Measurements from ENCODE around the gene CHIT1. TPM values are rescaled to one million over a fixed set of nuclear protein-coding genes. Genes with fewer than 3 reads are reported as not detected.

CHIT1 gene
- total and polyA plus RNA-seq, 4 donors: 0.55 to 3.3 (median 0.74) TPM

DNA sequence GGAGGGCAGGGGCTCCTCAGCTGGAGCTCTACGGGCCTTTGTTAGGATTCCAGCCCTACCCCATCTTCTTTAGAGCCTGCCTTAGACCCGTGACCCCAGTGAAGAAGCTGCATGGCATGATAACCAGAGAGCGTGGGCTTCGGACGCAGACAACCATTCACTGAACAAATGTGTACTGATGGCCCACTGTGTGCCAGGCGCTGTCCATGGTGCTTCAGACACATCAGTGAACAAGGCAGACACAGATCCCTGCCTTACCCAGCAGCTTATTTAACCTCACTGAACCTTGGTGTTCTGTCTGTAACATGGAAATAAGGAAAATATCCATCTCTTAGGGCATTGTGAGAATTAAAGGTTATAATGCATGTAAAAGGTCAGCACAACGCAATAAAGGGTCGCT, 9.5 kb downstream of the CHIT1 start:
- Histone ChIP-seq H3K4me1 (ENCODE audit: control insufficient read depth, insufficient read depth, low read length) (peaks cover 5% of the 10 kb centered on the region), H3K36me3 (ENCODE audit: control insufficient read depth, insufficient read depth, low read length) (no peaks in the 10 kb centered on the region), H3K4me3 (ENCODE audit: low read depth, low read length) (no peak overlapping the region), H3K27me3 (ENCODE audit: control insufficient read depth, insufficient read depth, low read length) (peaks cover 5% of the 10 kb centered on the region), H3K27ac (ENCODE audit: low read depth, low read length) (no peak overlapping the region), H3K9me3 (ENCODE audit: control insufficient read depth, insufficient read depth, low read length) (no peaks in the 10 kb centered on the region)
- DNase-seq (ENCODE audit: low read depth in 4 of 6, low spot score in 6 of 6): no peak
- WGBS (ENCODE audit: insufficient coverage): 91% methylated on average over 8 of the region's 8 CpGs

GRCh38 chr1:203219171-203219570, 10.3 kb downstream of the CHIT1 start:
- Histone ChIP-seq H3K27me3 (ENCODE audit: control insufficient read depth, insufficient read depth, low read length) (peaks cover 5% of the 10 kb centered on the region), H3K4me3 (ENCODE audit: low read depth, low read length) (no peak overlapping the region), H3K9me3 (ENCODE audit: control insufficient read depth, insufficient read depth, low read length) (no peaks in the 10 kb centered on the region), H3K36me3 (ENCODE audit: control insufficient read depth, insufficient read depth, low read length) (no peaks in the 10 kb centered on the region), H3K4me1 (ENCODE audit: control insufficient read depth, insufficient read depth, low read length) (peaks cover 5% of the 10 kb centered on the region), H3K27ac (ENCODE audit: low read depth, low read length) (no peak overlapping the region)
- WGBS (ENCODE audit: insufficient coverage): 80% methylated on average over 1 of the region's 1 CpG
- DNase-seq (ENCODE audit: low read depth in 4 of 6, low spot score in 6 of 6): no peak

DNA sequence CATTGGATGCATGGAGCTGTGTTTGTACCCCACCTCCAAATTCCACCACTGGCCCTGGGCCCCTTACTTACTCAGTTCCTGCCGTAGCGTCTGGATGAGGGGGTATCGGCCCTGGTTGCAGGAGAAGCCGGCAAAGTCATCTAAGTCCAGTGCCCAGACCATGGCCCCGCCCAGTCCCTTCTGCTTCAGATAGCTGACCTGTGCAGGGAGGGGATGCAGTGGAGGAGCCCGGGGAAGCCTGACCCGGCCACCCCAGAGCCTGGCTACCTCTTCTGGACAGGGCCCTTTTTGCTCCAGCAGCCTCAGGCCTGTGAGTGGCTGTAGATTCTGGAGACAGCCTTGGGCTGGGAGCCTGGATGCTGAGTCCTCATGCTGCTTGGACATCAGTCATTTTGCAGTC, 11.8 kb downstream of the CHIT1 start:
- peaks cover 5% of the 10 kb centered on the region for H3K4me1 ChIP-seq (ENCODE audit: control insufficient read depth, insufficient read depth, low read length)
- no peak for DNase-seq (ENCODE audit: low read depth in 4 of 6, low spot score in 6 of 6)
- H3K27me3 ChIP-seq (ENCODE audit: control insufficient read depth, insufficient read depth, low read length): peaks cover 5% of the 10 kb centered on the region
- H3K4me3 ChIP-seq (ENCODE audit: low read depth, low read length): no peak overlapping the region
- no peak overlapping the region for H3K27ac ChIP-seq (ENCODE audit: low read depth, low read length)
- 68% methylated on average over 7 of the region's 7 CpGs for WGBS (ENCODE audit: insufficient coverage)
- no peaks in the 10 kb centered on the region for H3K36me3 ChIP-seq (ENCODE audit: control insufficient read depth, insufficient read depth, low read length)
- H3K9me3 ChIP-seq (ENCODE audit: control insufficient read depth, insufficient read depth, low read length): no peaks in the 10 kb centered on the region

- Histone ChIP-seq H3K9me3 (ENCODE audit: control insufficient read depth, insufficient read depth, low read length) (no peaks in the 10 kb centered on the region), H3K36me3 (ENCODE audit: control insufficient read depth, insufficient read depth, low read length) (no peaks in the 10 kb centered on the region), H3K4me1 (ENCODE audit: control insufficient read depth, insufficient read depth, low read length) (peaks cover 5% of the 10 kb centered on the region), H3K27me3 (ENCODE audit: control insufficient read depth, insufficient read depth, low read length) (peaks cover 5% of the 10 kb centered on the region), H3K4me3 (ENCODE audit: low read depth, low read length) (no peak overlapping the region), H3K27ac (ENCODE audit: low read depth, low read length) (no peak overlapping the region)
- 62% methylated on average over 5 of the region's 6 CpGs for WGBS (ENCODE audit: insufficient coverage)
- DNase-seq (ENCODE audit: low read depth in 4 of 6, low spot score in 6 of 6): peak in 1 of 6 donors; percentile 7
Measured at GRCh38 chr1:203217139-203217655, 12.3 kb downstream of the CHIT1 start.

DNA sequence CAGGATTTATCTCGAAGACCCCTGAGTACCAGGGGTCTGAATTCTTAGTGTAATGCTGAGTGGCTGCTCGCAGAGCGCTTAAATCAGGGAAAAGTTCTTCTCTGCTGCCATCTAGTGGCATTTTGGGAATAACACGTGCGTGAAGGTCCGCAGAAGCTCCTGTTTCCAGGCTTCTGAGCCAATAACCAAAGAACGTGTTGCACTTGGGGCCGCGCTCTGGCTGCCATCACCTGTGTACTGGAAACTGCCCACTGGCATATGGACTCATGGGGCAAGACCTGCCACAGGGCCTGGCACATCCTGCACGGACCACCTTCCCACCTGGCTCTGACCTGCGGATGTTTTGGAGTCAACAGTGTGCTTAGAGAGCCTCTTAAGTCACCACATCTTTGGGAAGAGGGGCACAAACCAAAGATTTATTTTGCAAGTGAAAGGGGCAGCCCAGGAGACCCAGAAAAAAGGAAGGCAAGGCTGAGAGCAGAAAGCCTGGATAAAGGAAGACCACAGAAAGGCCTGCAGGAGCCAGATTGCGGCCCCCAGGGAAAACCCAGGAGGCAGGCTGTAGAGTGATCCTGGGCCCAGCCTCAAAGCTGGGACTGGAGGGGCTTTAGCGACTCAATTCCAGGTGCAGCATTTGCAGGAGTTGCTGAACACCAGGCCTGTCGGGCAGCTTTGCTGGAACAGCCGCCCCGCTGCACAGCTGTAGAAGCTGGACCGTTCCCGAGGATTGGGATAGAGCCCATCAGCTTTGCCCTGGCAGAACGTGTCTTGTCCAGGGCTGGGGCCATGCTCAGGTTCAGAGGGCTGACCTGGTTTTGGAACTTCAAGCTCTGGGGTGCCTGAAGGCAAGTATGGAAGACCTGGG, 13.0 kb downstream of the CHIT1 start:
- peaks cover 5% of the 10 kb centered on the region for H3K4me1 ChIP-seq (ENCODE audit: control insufficient read depth, insufficient read depth, low read length)
- peaks cover 5% of the 10 kb centered on the region for H3K27me3 ChIP-seq (ENCODE audit: control insufficient read depth, insufficient read depth, low read length)
- no peaks in the 10 kb centered on the region for H3K9me3 ChIP-seq (ENCODE audit: control insufficient read depth, insufficient read depth, low read length)
- no peak overlapping the region for H3K27ac ChIP-seq (ENCODE audit: low read depth, low read length)
- H3K4me3 ChIP-seq (ENCODE audit: low read depth, low read length): no peak overlapping the region
- peak; percentile 71 to 97 (median 82) for DNase-seq (ENCODE audit: low read depth in 4 of 6, low spot score in 6 of 6)
- no peaks in the 10 kb centered on the region for H3K36me3 ChIP-seq (ENCODE audit: control insufficient read depth, insufficient read depth, low read length)
- 33% methylated on average over 19 of the region's 19 CpGs for WGBS (ENCODE audit: insufficient coverage)

DNA sequence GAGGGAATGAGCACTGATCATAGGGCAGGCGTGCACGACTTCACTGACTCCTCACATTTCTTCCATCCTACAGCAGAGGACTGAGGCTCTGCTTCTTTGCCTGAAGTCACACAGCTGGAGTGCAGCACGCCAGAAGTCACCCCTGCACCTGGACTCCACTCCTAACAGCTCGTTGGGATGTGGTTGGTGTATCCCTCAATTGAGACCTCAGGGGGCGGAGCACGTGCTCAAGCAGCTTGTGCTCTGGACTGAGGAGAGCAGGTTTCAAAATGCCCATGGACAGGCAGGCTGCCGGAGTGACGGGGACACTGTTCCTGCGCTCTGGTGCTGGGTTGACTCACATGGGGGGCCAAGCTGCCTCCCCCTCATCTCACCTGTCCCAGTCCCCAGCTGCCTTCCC, 13.9 kb downstream of the CHIT1 start:
- WGBS (ENCODE audit: insufficient coverage): 70% methylated on average over 7 of the region's 9 CpGs
- Histone ChIP-seq H3K36me3 (ENCODE audit: control insufficient read depth, insufficient read depth, low read length) (no peaks in the 10 kb centered on the region), H3K4me1 (ENCODE audit: control insufficient read depth, insufficient read depth, low read length) (peaks cover 5% of the 10 kb centered on the region), H3K27me3 (ENCODE audit: control insufficient read depth, insufficient read depth, low read length) (peaks cover 5% of the 10 kb centered on the region), H3K4me3 (ENCODE audit: low read depth, low read length) (no peak overlapping the region), H3K27ac (ENCODE audit: low read depth, low read length) (no peak overlapping the region), H3K9me3 (ENCODE audit: control insufficient read depth, insufficient read depth, low read length) (no peaks in the 10 kb centered on the region)
- DNase-seq (ENCODE audit: low read depth in 4 of 6, low spot score in 6 of 6): peak in 1 of 6 donors; percentile 1

DNA sequence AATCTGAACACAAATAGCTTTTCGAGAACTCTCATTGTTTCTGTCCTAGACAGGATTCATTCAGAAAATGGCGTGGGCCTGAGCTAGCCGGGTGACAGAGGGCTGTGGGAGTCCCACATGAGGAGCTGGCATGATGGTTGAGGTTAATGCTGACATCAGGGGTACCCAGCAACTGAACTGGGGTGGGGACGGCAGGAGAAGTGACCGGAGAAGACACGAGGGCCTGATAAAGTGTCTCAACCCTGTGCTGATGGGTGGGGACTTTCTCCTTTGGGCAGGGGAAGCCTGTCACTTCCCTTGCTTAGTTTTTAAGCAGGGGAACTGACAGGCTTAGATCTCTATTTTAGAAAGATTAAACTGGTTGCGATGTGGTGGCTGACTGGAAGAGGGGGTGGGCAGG, 14.6 kb downstream of the CHIT1 start:
- peaks cover 5% of the 10 kb centered on the region for H3K27me3 ChIP-seq (ENCODE audit: control insufficient read depth, insufficient read depth, low read length)
- DNase-seq (ENCODE audit: low read depth in 4 of 6, low spot score in 6 of 6): no peak
- H3K9me3 ChIP-seq (ENCODE audit: control insufficient read depth, insufficient read depth, low read length): no peaks in the 10 kb centered on the region
- H3K27ac ChIP-seq (ENCODE audit: low read depth, low read length): no peak overlapping the region
- peaks cover 5% of the 10 kb centered on the region for H3K4me1 ChIP-seq (ENCODE audit: control insufficient read depth, insufficient read depth, low read length)
- H3K36me3 ChIP-seq (ENCODE audit: control insufficient read depth, insufficient read depth, low read length): no peaks in the 10 kb centered on the region
- WGBS (ENCODE audit: insufficient coverage): 86% methylated on average over 7 of the region's 7 CpGs
- H3K4me3 ChIP-seq (ENCODE audit: low read depth, low read length): no peak overlapping the region

- H3K9me3 ChIP-seq (ENCODE audit: control insufficient read depth, insufficient read depth, low read length): no peaks in the 10 kb centered on the region
- no peaks in the 10 kb centered on the region for H3K36me3 ChIP-seq (ENCODE audit: control insufficient read depth, insufficient read depth, low read length)
- H3K4me3 ChIP-seq (ENCODE audit: low read depth, low read length): no peak overlapping the region
- H3K27ac ChIP-seq (ENCODE audit: low read depth, low read length): no peak overlapping the region
- no peak for DNase-seq (ENCODE audit: low read depth in 4 of 6, low spot score in 6 of 6)
- peaks cover 3% of the 10 kb centered on the region for H3K27me3 ChIP-seq (ENCODE audit: control insufficient read depth, insufficient read depth, low read length)
- WGBS (ENCODE audit: insufficient coverage): 86% methylated on average over 6 of the region's 6 CpGs
- H3K4me1 ChIP-seq (ENCODE audit: control insufficient read depth, insufficient read depth, low read length): peaks cover 5% of the 10 kb centered on the region
Measured at GRCh38 chr1:203213126-203213525, 16.3 kb downstream of the CHIT1 start.

DNA sequence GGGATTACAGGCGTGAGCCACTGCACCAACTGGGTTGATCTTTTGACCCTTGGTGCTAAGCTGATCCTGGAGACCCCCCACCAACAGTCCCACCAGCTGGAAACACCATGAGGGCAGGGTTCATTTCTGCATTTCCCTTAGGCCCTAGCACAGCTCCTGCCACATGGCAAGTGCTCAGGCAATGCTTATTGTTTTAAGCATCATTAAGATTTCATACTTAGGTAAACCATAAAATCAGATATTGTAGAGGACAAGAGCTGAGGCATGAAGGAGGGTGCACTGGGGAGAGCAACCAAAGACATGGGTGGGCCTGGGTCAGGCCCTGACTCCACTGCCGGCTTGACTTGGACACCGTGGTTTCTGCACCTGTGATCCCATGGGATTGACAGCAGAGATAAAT, 17.7 kb downstream of the CHIT1 start:
- no peak for DNase-seq (ENCODE audit: low read depth in 4 of 6, low spot score in 6 of 6)
- Histone ChIP-seq H3K27ac (ENCODE audit: low read depth, low read length) (no peak overlapping the region), H3K4me1 (ENCODE audit: control insufficient read depth, insufficient read depth, low read length) (peaks cover 5% of the 10 kb centered on the region), H3K27me3 (ENCODE audit: control insufficient read depth, insufficient read depth, low read length) (no peaks in the 10 kb centered on the region), H3K4me3 (ENCODE audit: low read depth, low read length) (no peak overlapping the region), H3K9me3 (ENCODE audit: control insufficient read depth, insufficient read depth, low read length) (no peaks in the 10 kb centered on the region), H3K36me3 (ENCODE audit: control insufficient read depth, insufficient read depth, low read length) (no peaks in the 10 kb centered on the region)
- 91% methylated on average over 3 of the region's 3 CpGs for WGBS (ENCODE audit: insufficient coverage)

GRCh38 chr1:203210988-203211387, 18.5 kb downstream of the CHIT1 start:
- Histone ChIP-seq H3K4me1 (ENCODE audit: control insufficient read depth, insufficient read depth, low read length) (peaks cover 6% of the 10 kb centered on the region), H3K36me3 (ENCODE audit: control insufficient read depth, insufficient read depth, low read length) (no peaks in the 10 kb centered on the region), H3K4me3 (ENCODE audit: low read depth, low read length) (no peak overlapping the region), H3K9me3 (ENCODE audit: control insufficient read depth, insufficient read depth, low read length) (no peaks in the 10 kb centered on the region), H3K27me3 (ENCODE audit: control insufficient read depth, insufficient read depth, low read length) (no peaks in the 10 kb centered on the region), H3K27ac (ENCODE audit: low read depth, low read length) (no peak overlapping the region)
- no peak for DNase-seq (ENCODE audit: low read depth in 4 of 6, low spot score in 6 of 6)
